SIG-M5 (cell line): ENCODE data around the gene GASK1B.

ENCODE experiments used
- DNase-seq: peaks from one replicate; lab custom pipeline; 2025; lab: John Stamatoyannopoulos, UW

GASK1B gene

DNA sequence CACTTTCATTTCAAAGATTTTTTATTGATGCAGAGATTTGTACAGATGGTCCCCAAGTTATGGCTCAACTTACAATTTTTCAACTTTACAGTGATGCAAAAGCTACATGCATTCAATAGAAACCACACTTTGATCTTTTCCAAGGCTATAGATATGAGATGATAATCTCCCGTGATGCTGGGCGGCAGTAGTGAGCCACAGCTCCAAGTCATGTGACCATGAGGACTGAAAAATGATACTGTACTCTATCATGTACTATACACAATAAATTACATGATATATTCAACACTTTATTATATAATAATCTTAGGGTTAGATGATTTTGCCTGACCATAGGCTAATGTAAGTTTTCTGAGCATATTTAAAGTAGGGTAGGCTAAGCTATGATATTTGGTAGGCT lies 14.0 kb upstream of the GASK1B start:
- no peak for DNase-seq

DNA sequence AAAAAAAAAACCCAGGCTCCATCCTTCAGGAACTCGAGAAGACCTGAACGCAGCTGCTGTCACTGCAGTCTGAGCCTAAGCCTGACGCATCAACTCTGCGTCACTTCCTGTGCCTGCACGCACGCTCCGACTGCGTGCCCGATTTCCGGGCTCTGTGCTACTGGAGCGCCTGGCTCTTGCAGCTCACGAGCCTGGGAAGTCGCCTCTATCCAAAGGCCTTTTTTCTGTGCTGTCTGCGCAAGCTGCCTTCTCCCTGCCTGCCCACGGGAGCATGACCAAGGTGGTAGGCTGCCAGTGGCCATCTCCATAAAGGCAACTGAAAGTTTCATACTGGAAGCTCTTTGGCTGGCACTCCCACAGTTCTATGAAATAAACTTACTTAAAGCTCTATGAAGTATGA lies 9.9 kb upstream of the GASK1B start:
- DNase-seq: no peak

GRCh38 chr4:158181906-158182305 lies 9.1 kb upstream of the GASK1B start:
- no peak for DNase-seq

DNA sequence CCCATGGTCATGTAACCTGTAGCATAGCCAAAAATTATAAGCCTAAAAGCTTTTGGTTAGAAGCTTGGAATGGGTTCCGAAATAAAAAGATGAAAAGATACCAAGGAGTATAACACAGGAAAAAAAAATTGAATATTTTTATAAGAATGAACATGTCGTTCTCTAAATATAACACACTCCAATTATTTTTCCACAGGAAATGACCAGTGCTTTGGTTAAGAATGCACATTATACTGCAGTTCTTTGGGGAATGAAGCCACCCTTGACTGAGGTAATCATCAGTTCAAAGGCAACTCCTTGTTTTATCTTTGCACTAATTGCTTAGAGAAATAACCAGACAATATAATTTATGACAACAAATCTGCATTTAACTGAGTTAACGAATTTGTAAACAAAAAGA lies 6.6 kb upstream of the GASK1B start:
- no peak for DNase-seq

DNA sequence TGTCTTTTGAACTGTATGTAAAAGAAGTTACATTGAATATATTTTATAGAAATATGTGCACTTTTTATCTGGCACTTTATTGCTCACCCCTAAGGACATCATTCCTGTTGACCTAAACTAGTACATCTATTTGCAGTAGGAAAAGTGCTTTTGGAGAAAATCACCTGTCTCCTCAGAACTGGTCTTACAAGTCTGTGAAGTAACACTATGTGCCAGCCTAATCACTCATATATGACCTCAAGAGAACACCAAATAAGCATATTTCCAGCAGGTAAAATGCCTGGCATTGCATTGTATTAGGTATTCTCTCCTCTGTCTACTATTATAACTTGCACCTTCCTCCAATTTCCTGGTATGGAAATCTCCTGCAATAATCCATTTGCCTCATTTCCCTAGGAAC lies 4.0 kb upstream of the GASK1B start:
- no peak for DNase-seq

GRCh38 chr4:158176108-158176507 lies 3.3 kb upstream of the GASK1B start:
- no peak for DNase-seq

DNA sequence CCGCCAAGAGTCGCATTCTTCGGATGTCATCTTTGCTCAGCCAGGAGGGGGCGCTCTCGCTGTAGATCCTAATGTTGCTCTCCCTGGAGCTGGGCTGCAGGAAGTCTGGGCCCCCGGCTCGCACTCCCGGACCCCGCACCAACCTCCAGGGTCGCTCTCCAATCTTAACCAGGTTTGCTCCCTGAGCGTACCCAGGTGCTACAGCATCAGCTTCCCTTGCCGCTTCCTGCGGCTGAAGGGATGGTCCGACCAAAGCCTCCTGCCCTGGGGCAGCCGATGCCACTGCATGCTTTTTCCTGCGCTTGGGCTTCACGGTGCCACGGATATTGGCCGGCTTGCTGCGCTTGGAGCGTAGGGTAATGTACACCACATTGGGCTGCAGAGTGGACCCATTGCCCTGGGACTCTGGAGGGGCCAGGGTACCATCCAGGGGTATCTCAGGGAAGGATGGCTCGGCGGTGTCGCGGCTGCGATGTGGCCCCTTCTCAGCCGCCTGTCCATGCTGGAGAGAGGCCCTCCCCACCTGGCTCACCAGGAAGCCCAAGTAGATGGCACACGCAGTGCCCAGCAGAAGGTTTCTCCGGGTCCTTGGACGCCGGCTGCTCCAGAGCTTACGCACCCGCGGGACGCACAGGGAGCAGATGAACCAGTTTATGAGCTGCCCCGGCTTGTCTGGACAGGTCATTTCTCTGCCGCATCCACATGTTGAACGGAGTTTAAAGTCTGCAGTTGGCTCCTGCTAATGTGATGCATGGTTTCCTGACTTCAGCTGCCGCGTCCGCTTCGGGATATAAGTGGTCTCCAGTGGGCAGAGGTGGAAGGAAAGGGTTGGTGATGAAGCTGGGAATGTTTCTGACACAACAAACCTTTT lies 1.9 kb downstream of the GASK1B start:
- DNase-seq: no peak

DNA sequence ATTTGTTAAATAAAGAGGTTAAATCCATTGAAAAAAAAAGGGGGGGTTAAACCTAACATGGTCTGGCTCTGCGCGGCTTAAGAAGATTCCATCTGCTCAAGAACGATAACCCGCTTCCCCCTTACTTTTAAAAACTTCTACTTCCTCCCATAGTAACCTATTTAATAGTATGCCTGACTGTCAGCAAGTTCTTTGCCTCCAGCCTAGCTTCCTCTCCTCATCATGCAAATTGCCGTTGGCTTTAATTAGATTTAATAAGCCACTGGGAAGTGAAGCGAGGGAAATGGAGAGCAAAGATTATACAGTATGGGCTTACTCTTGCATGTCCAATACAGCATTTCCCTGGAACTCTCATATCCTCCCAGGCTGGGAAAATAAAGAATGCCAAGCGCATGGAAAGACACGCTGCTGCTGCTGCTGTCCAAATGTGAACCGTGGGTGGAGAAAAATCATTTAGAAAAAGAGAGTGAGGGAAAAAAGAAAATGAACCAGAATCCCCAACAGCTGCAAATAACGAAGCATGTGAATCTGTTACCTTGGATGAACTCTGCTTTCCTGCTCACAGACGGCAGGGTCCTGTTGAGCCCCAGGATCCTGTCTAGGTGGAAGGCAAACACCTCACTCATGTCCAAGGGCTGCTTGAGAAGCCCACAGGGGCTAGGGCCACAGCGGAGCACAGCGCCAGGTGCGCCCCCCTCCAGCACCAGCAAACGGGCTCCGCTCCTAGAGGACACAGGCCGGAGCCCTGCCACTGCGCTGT lies 2.7 kb downstream of the GASK1B start:
- no peak for DNase-seq

- DNase-seq: no peak
Observed at GRCh38 chr4:158169506-158169905, 3.3 kb downstream of the GASK1B start.

DNA sequence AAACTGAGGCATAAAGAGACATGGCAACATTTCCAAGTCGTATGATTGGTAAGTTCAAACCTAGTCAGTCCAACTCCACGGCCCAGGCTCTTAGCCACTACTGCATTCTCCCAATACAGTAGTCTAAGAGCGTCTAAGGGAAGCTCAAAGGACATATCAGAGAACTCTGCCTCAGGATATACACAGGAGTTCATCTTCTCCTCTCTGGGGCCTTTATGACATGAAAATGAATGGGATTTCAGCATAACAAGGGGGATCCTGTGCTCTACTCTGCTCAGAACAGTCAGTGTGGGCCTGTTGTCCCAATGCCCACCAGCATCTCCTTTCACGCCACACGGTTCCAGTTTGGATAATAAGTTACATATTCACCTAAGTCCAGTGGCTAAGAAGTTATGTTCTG lies 4.2 kb downstream of the GASK1B start:
- no peak for DNase-seq

DNA sequence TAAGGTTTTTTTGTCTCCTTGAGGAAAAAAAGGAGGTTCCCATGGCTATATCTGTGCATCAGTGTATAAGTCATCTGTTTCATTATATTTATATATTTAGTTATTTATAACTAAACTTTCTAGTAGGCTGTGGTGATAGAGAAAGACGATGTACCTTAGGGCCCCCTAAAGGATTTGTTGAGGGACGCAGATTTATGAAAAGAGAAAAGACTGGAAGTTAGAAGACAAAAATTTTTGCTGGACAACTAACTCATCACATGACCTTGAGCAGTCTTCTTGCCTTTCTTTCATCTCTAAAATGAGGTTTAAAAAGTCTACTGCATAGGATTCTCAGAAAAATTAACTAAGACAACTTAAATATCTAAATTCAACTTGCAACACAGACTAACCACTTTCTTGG lies 6.1 kb downstream of the GASK1B start:
- DNase-seq: no peak

GRCh38 chr4:158164768-158165213 lies 8.0 kb downstream of the GASK1B start:
- DNase-seq: no peak

DNA sequence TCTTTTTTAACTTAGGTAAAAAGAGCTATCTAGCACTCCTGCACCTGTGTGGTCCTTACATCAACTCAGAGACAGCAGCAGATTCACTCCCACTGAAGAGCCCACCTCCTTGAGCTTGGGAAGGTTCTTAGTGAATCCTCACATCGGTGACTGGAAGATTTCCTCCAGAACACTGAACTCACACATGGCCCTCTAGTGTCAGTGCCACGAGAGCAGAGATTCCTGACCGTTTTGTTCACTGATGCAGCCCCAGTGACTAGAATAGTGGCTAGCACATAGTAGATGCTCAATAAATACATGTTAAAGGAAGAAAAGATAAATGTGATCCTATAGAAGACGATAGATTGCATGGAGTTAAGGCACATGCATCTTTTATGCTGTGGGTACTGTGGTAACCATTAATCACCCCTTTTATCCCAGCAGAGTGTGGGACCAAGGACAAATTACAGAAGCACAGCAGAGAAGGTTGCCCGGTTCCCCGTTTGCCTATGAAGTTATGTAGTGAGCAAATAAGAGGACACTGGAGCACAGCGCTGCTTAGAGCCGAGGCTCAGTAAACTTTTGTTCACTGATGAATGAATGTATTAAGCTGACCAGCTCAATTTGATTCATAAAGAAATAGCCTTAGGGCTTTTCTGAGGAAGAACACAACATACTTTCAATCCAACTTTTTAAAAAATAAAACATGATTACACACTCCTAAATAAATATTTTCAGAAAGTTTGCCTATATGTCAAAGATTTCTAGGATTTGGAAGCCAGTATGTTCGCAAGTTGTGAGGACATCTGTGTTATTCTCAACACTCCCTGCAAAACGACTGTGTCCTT lies 8.7 kb downstream of the GASK1B start:
- no peak for DNase-seq

DNA sequence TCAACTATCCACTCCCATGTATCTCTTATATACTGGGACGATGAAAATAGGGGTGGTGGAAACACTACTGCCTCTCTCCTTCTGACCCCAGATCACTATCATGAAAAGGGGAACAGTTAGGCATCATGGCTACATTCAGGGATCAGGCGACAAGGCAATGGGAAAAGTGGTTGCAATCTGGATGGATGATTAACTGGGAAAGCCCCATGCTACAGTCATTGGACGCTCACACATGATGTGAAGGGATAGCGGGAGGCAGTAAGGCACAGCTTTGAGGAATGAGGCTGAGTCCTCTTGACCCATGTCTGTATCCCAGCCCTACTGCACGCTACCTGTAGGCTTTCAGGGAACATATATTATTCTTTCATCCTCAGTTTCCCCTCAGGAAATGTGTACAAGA lies 10.2 kb downstream of the GASK1B start:
- no peak for DNase-seq

- no peak for DNase-seq
Observed at GRCh38 chr4:158161551-158162354, 11.1 kb downstream of the GASK1B start.

GRCh38 chr4:158159718-158160094 lies 13.1 kb downstream of the GASK1B start:
- no peak for DNase-seq

GRCh38 chr4:158159054-158159717 lies 13.6 kb downstream of the GASK1B start:
- DNase-seq: no peak

- DNase-seq: no peak
Observed at GRCh38 chr4:158157412-158157811, 15.4 kb downstream of the GASK1B start.

DNA sequence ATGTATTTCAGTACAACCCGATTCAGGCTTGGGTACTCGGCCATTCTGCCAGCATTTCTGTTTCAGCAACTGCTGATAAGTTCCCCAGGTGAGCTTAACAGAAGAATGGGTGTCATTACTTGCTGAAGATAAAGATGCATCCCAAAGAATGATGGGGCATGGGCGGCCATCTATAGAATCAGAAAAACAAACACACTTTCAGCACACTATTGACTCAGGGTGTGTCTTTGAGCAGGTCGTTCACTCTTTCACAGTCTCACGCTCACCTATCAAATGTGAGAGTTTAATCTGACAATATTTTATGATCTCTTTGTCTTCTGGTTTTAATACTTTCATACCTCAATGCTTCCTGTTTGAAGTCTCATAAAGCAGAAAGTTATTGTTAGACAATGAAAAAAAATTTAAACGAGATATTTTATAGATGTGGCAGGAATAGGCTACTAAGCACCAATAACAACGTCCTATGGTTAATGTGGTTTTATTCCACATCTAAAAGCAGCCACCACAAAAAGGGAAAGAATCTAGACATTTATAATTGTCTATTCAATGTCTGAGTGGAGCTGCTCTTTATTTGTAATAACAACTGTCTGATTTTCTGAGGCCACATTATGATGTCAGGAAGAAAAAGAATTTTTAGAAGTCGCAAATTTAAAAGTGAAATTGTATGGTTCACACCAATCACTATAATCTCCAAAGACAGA lies 17.0 kb downstream of the GASK1B start:
- DNase-seq: no peak

- DNase-seq: no peak
Observed at GRCh38 chr4:158147151-158147550, 25.7 kb downstream of the GASK1B start.
